Fibroblast of lung (primary cell): ENCODE measurements around the gene RAB3A.

Source experiments
- CTCF ChIP-seq, 2 donors: IDR thresholded peaks in 1 of 2; conservative IDR thresholded peaks in 1 of 2; 1 replicate in 1 of 2; 2 replicates in 1 of 2; pipeline ENCODE4 v1.5.1; 2011 to 2012; ENCODE audit warnings: low read length in 2 of 2, control low read depth in 1 of 2, inconsistent platforms in 1 of 2, low read depth in 1 of 2, mild to moderate bottlenecking in 1 of 2
- EZH2 ChIP-seq: IDR thresholded peaks from 2 replicates; pipeline ENCODE4 v1.5.1; 2012; ENCODE audit warnings: low read length, control low read depth, mild to moderate bottlenecking; ENCODE audit errors: missing control alignments

- TF ChIP-seq CTCF (conservative IDR thresholded peaks at IDR 0.05 in 1 of 2, IDR thresholded peaks at IDR 0.05 in 1 of 2; ENCODE audit: low read depth in 1 of 2, low read length in 2 of 2) (peak; percentile 40 to 48), EZH2 (no peak)
Observed at GRCh38 chr19:18208098-18208951, 4.5 kb upstream of the RAB3A start.
